K562 (cell line): ENCODE measurements around the gene VPS13D. TPM values are rescaled to one million over a fixed set of nuclear protein-coding genes. Genes with fewer than 3 reads are reported as not detected.
A peak's percentile ranks its signal among the peaks of the same experiment; 100 is the strongest.

Experiments
- CHD7 ChIP-seq: fragments of 200-600 bp; sonication (generic); IDR thresholded peaks from one replicate; pipeline ENCODE4 v1.6.1; 2012; ENCODE audit warnings: mild to moderate bottlenecking, low read depth, low read length, inconsistent platforms
- ETS1 ChIP-seq: conservative IDR thresholded peaks from 2 replicates; pipeline ENCODE4 v1.6.1; 2011; ENCODE audit warnings: low read depth, mild to moderate bottlenecking, low read length; ENCODE audit not compliant: control insufficient read depth
- GTF2F1 ChIP-seq: IDR thresholded peaks from 2 replicates; pipeline ENCODE4 v1.6.1; 2011; ENCODE audit warnings: low read depth, low read length, improper control_type of control experiment
- MITF ChIP-seq: IDR thresholded peaks from 2 replicates; pipeline ENCODE4 v1.6.1; 2014; ENCODE audit warnings: antibody characterized with exemption
- NBN ChIP-seq: fragments of 450-650 bp; IDR thresholded peaks from 2 replicates; pipeline ENCODE4 v1.6.1; 2016; ENCODE audit warnings: low read depth, mild to moderate bottlenecking
- SAP30 ChIP-seq: fragments of 200-600 bp; sonication (generic); IDR thresholded peaks from 2 replicates; pipeline ENCODE4 v1.6.1; 2012; ENCODE audit warnings: borderline replicate concordance, low read depth, mild to moderate bottlenecking, moderate library complexity, low read length, control low read depth, inconsistent platforms; ENCODE audit not compliant: insufficient read depth, poor library complexity, severe bottlenecking
- SMARCA4 ChIP-seq: fragments of 450-650 bp; IDR thresholded peaks from 2 replicates; pipeline ENCODE4 v1.6.1; 2016
- TGIF2 ChIP-seq: sonication (generic); formaldehyde crosslinking; IDR thresholded peaks from 2 replicates; pipeline ENCODE4 v1.8.1; 2022; ENCODE audit warnings: mild to moderate bottlenecking, missing genetic modification reagents, moderate library complexity
- ZNF511 ChIP-seq: sonication (generic); formaldehyde crosslinking; IDR thresholded peaks from 2 replicates; pipeline ENCODE4 v1.8.0; 2022; ENCODE audit warnings: mild to moderate bottlenecking, missing genetic modification reagents
- ZNF639 ChIP-seq, 2 experiments: fragments of 200-800 bp in 1 of 2; sonication (Bioruptor generic) in 1 of 2; sonication (generic) in 1 of 2; formaldehyde crosslinking in 1 of 2; IDR thresholded peaks in 1 of 2; conservative IDR thresholded peaks in 1 of 2; 2 replicates each; pipeline versions ENCODE4 v1.5.0 to v1.6.1; 2016 to 2020; ENCODE audit warnings: missing compliant biosample characterization in 1 of 2, missing genetic modification characterization in 1 of 2, missing genetic modification reagents in 1 of 2
- polyA plus RNA-seq, 8 experiments: library from polyadenylated mRNA; depleted of rRNA in 4 of 8; stranded (reverse) in 5 of 8; unstranded in 3 of 8; fragments of >200 nt; fragmentation: Nextera tagmentation in 2 of 8; fragmentation: Illumina TruSeq in 1 of 8; extraction: Ambion mirVana in 2 of 8; extraction: Trizol in 1 of 8; gene quantifications; 2 replicates each; pipeline versions ENCODE4 v1.2.1 to v1.2.3, GENCODE V29; 2011 to 2014; ENCODE audit warnings: inconsistent platforms in 1 of 8, missing spikeins in 1 of 8
- total RNA-seq, 7 experiments: library from RNA; depleted of rRNA in 6 of 7; stranded (reverse); fragments of >200 nt in 6 of 7; fragmentation: Illumina TruSeq in 2 of 7; extraction: Trizol in 2 of 7; gene quantifications; 2 replicates each; pipeline versions ENCODE4 v1.2.1 to v1.2.3, GENCODE V29; 2011 to 2021; ENCODE audit warnings: low replicate concordance in 1 of 7

Gene VPS13D
- total and polyA plus RNA-seq, 9 of the 15 experiments (the other 6 are each of a cell fraction or from before 2014, with no cell fraction given), result 6.1 to 51.5 (median 38.5) TPM

GRCh38 chr1:12548973-12549459 is 319.2 kb downstream of the VPS13D start (continued):
- TF ChIP-seq ETS1 (no peak), SAP30 (no peak), NBN (0 out of 2 replicates have a peak, but pooled peaks have one; percentile 10), MITF (no peak), ZNF639 (CRISPR knock-in tag; conservative IDR thresholded peaks at IDR 0.05 in 1 of 2, IDR thresholded peaks at IDR 0.05 in 1 of 2) (peak in 1 of 2 experiments; percentile 24; a peak in 1 of 4 replicates), SMARCA4 (no peak), GTF2F1 (no peak), ZNF511 (CRISPR knock-in tag) (0 out of 2 replicates have a peak, but pooled peaks have one; percentile 12), CHD7 (no peak), TGIF2 (no peak)
